NK-92 (cell line): ENCODE measurements around the gene DDAH1.
"Not testable (repeated sequence)": the region's sequence is repeated elsewhere in the genome, so short reads cannot be mapped to it uniquely, and the experiment has no call there.

Experiments
- DNase-seq: peaks from one replicate; lab custom pipeline; 2025; ENCODE audit not compliant: unreplicated experiment; lab: John Stamatoyannopoulos, UW

The DDAH1 gene

GRCh38 chr1:85361606-85362296 is 103.2 kb downstream of the DDAH1 start:
- DNase-seq: no peak

GRCh38 chr1:85360730-85361493 is 104.0 kb downstream of the DDAH1 start:
- DNase-seq: no peak

GRCh38 chr1:85359874-85360721 is 104.9 kb downstream of the DDAH1 start:
- DNase-seq: no peak

- DNase-seq: no peak
Measured at GRCh38 chr1:85358702-85359438, 106.1 kb downstream of the DDAH1 start.

GRCh38 chr1:85357817-85358216 is 107.1 kb downstream of the DDAH1 start:
- DNase-seq: no peak

GRCh38 chr1:85356130-85356529 is 108.8 kb downstream of the DDAH1 start:
- DNase-seq: no peak

GRCh38 chr1:85352055-85352454 is 112.9 kb downstream of the DDAH1 start:
- DNase-seq: no peak

GRCh38 chr1:85351202-85351828 is 113.6 kb downstream of the DDAH1 start:
- DNase-seq: no peak

GRCh38 chr1:85349224-85349623 is 115.7 kb downstream of the DDAH1 start:
- no peak for DNase-seq

GRCh38 chr1:85347908-85348307 is 117.1 kb downstream of the DDAH1 start:
- no peak for DNase-seq

- DNase-seq: not testable (repeated sequence)
Measured at GRCh38 chr1:85347275-85347674, 117.7 kb downstream of the DDAH1 start.

- DNase-seq: no peak
Measured at GRCh38 chr1:85344256-85344694, 120.7 kb downstream of the DDAH1 start.

- DNase-seq: no peak
Measured at GRCh38 chr1:85343612-85344255, 121.2 kb downstream of the DDAH1 start.

GRCh38 chr1:85343213-85343611 is 121.7 kb downstream of the DDAH1 start:
- no peak for DNase-seq

- no peak for DNase-seq
Measured at GRCh38 chr1:85342207-85342606, 122.8 kb downstream of the DDAH1 start.

GRCh38 chr1:85340427-85340826 is 124.5 kb downstream of the DDAH1 start:
- no peak for DNase-seq

- no peak for DNase-seq
Measured at GRCh38 chr1:85339656-85340399, 125.1 kb downstream of the DDAH1 start.

- no peak for DNase-seq
Measured at GRCh38 chr1:85339089-85339488, 125.9 kb downstream of the DDAH1 start.

- DNase-seq: no peak
Measured at GRCh38 chr1:85334962-85335361, 130.0 kb downstream of the DDAH1 start.
